ENCODE data around the gene CLGN.
A peak's percentile ranks its signal among the peaks of the same experiment; 100 is the strongest.

Gene CLGN

GRCh38 chr4:140427106-140427918 lies at the start of gene CLGN:
Gene CLGN, minus strand, starts transcription at chr4:140427648. Its CDS starts 14,570 bp downstream, at chr4:140413078.
- Histone ChIP-seq H3K27me3 (ENCODE audit: insufficient read depth, low read depth, severe bottlenecking) (no peaks in the 10 kb centered on the region), H3K4me3 (ENCODE audit: low read depth, low read length) (peak within 1 kb of the TSS; percentile 52), H3K9me3 (ENCODE audit: severe bottlenecking) (no peaks in the 10 kb centered on the region), H3K27ac (peak within 1 kb of the TSS; percentile 73), H3K36me3 (peaks cover 3% of the 10 kb centered on the region; the same call in 1 of the 2 replicates)
- DNase-seq = peak; percentile 96
- TF ChIP-seq CTCF (IDR thresholded peaks at IDR 0.05; ENCODE audit: low read depth, low read length) = peak; percentile 78

- Histone ChIP-seq H3K36me3 (no peaks in the 10 kb centered on the region), H3K9me3 (ENCODE audit: severe bottlenecking) (no peaks in the 10 kb centered on the region), H3K27me3 (ENCODE audit: insufficient read depth, low read depth, severe bottlenecking) (no peaks in the 10 kb centered on the region), H3K4me3 (ENCODE audit: low read depth, low read length) (no peak overlapping the region), H3K27ac (no peak overlapping the region)
- DNase-seq = no peak
- no peak for TF ChIP-seq CTCF (IDR thresholded peaks at IDR 0.05; ENCODE audit: low read depth, low read length)
These were observed 44.7 kb upstream of the CLGN start for GRCh38 chr4:140472156-140472555.

GRCh38 chr4:140469791-140470733 lies 42.6 kb upstream of the CLGN start:
- no peak for TF ChIP-seq CTCF (IDR thresholded peaks at IDR 0.05; ENCODE audit: low read depth, low read length)
- no peak for DNase-seq

GRCh38 chr4:140466146-140466545 lies 38.7 kb upstream of the CLGN start:
- no peaks in the 10 kb centered on the region for H3K27me3 ChIP-seq (ENCODE audit: insufficient read depth, low read depth, severe bottlenecking)
- DNase-seq = no peak
- no peaks in the 10 kb centered on the region for H3K9me3 ChIP-seq (ENCODE audit: severe bottlenecking)
- no peak overlapping the region for H3K27ac ChIP-seq
- H3K4me3 ChIP-seq (ENCODE audit: low read depth, low read length) = no peak overlapping the region
- H3K36me3 ChIP-seq = no peaks in the 10 kb centered on the region
- TF ChIP-seq CTCF (IDR thresholded peaks at IDR 0.05; ENCODE audit: low read depth, low read length) = no peak

More at GRCh38 chr4:140469791-140470733, 42.6 kb upstream of the CLGN start:
- Histone ChIP-seq H3K27me3 (ENCODE audit: insufficient read depth, low read depth, severe bottlenecking) (no peaks in the 10 kb centered on the region), H3K4me3 (ENCODE audit: low read depth, low read length) (no peak overlapping the region), H3K9me3 (ENCODE audit: severe bottlenecking) (no peaks in the 10 kb centered on the region), H3K36me3 (no peaks in the 10 kb centered on the region), H3K27ac (no peak overlapping the region)

GRCh38 chr4:140463614-140464013 lies 36.2 kb upstream of the CLGN start:
- Histone ChIP-seq H3K9me3 (ENCODE audit: severe bottlenecking) (no peaks in the 10 kb centered on the region), H3K4me3 (ENCODE audit: low read depth, low read length) (no peak overlapping the region), H3K36me3 (no peaks in the 10 kb centered on the region), H3K27ac (no peak overlapping the region), H3K27me3 (ENCODE audit: insufficient read depth, low read depth, severe bottlenecking) (no peaks in the 10 kb centered on the region)
- DNase-seq = no peak
- no peak for TF ChIP-seq CTCF (IDR thresholded peaks at IDR 0.05; ENCODE audit: low read depth, low read length)
